Epithelial cell of esophagus (primary cell): ENCODE results near the gene LRRC66.

ENCODE experiments used
- DNase-seq: peaks from one replicate; pipeline ENCODE4 v3.0.0; 2010; ENCODE audit warnings: low read depth
- H3K4me3 ChIP-seq: 2 replicates; pipeline ENCODE4 v1.5.1; 2011; ENCODE audit warnings: mild to moderate bottlenecking, low read length, control low read depth
- TF ChIP-seq, protein P1 (sequence below): IDR thresholded peaks from 2 replicates; pipeline ENCODE4 v1.5.1; 2011; ENCODE audit warnings: low read depth, mild to moderate bottlenecking, low read length, control low read depth, inconsistent platforms; ENCODE audit not compliant: insufficient read depth; ENCODE audit errors: missing control alignments

The LRRC66 gene

GRCh38 chr4:52014903-52015302 lies 5.3 kb downstream of the LRRC66 start:
- TF ChIP-seq, protein P1, sequence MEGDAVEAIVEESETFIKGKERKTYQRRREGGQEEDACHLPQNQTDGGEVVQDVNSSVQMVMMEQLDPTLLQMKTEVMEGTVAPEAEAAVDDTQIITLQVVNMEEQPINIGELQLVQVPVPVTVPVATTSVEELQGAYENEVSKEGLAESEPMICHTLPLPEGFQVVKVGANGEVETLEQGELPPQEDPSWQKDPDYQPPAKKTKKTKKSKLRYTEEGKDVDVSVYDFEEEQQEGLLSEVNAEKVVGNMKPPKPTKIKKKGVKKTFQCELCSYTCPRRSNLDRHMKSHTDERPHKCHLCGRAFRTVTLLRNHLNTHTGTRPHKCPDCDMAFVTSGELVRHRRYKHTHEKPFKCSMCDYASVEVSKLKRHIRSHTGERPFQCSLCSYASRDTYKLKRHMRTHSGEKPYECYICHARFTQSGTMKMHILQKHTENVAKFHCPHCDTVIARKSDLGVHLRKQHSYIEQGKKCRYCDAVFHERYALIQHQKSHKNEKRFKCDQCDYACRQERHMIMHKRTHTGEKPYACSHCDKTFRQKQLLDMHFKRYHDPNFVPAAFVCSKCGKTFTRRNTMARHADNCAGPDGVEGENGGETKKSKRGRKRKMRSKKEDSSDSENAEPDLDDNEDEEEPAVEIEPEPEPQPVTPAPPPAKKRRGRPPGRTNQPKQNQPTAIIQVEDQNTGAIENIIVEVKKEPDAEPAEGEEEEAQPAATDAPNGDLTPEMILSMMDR = no peak
- no peak overlapping the region for H3K4me3 ChIP-seq
- DNase-seq = no peak

DNA sequence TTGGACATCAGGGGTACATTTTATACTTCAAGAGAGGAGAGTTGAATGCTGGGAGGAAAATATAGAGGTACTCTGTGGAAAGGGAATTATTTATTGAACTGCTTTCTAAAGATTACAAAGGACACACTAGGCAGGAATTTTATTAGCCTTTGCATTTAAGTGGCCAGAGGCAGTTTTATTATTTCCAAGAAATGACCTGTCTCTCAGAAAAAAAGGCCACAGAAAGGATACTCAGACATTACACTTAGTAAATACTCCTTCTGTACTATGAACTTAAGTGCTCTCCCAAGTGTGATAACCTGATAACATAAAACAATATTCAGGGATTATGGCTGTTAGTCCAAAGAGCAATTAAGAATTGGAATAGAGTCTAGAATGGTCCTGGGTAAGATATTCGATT lies 7.5 kb downstream of the LRRC66 start:
- DNase-seq = no peak
- TF ChIP-seq, protein P1 = no peak
- H3K4me3 ChIP-seq = no peak overlapping the region

DNA sequence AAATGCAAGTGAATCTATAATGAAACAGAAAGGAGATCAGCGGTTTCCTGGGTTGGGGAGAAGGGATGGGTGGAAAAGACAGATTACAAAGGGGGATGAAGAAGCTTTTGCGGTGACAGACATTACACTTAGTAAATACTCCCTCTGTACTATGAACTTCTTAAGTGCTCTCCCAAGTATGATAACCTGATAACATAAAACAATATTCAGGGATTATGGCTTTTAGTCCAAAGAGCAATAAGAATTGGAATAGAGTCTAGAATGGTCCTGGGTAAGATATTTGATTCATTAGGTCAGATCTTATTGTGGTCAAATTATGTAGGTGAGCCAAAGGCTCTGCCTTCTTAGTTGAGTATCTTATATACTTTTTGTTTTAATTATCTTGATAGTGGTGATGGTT lies 9.2 kb downstream of the LRRC66 start:
- TF ChIP-seq, protein P1 = no peak
- no peak overlapping the region for H3K4me3 ChIP-seq
- DNase-seq = no peak

GRCh38 chr4:52006887-52007286 lies 13.3 kb downstream of the LRRC66 start:
- TF ChIP-seq, protein P1 = no peak

GRCh38 chr4:52005604-52006273 lies 14.4 kb downstream of the LRRC66 start:
- DNase-seq = no peak
- H3K4me3 ChIP-seq = no peak overlapping the region
- TF ChIP-seq, protein P1 = no peak

More at GRCh38 chr4:52006887-52007286, 13.3 kb downstream of the LRRC66 start:
- no peak for DNase-seq
- H3K4me3 ChIP-seq = no peak overlapping the region

- no peak for DNase-seq
- no peak overlapping the region for H3K4me3 ChIP-seq
- TF ChIP-seq, protein P1 = no peak
Measured at GRCh38 chr4:52004414-52004813, 15.7 kb downstream of the LRRC66 start.

DNA sequence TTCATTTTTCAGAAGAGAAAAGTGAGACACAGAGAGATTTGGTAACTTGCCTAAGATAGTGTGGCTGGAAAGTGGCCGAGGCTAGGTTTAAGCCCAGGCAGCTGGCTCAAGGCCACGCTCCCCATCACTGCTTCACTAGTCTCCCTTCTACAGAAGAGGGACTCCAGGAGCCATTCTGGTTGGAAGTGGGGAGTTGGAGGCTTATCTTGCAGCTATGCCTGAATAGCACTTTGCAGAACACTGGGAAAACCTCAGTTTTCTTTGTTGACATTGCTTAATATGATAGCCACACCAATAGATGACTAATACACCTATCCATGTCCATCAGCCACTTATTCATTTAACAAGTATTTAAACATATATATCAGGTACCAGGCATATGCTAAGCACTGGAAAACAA lies 18.5 kb downstream of the LRRC66 start:
- TF ChIP-seq, protein P1 = no peak
- DNase-seq = peak; percentile 77
- no peak overlapping the region for H3K4me3 ChIP-seq
